HEK293T (cell line): ENCODE measurements around the gene UMODL1.

Source experiments
- FOXM1 ChIP-seq: fragments of 450-650 bp; IDR thresholded peaks from 2 replicates; pipeline ENCODE4 v1.6.1; 2017; ENCODE audit warnings: mild to moderate bottlenecking, borderline replicate concordance
- L3MBTL2 ChIP-seq: fragments of 450-650 bp; conservative IDR thresholded peaks from 2 replicates; pipeline ENCODE4 v1.6.1; 2016; ENCODE audit warnings: mild to moderate bottlenecking
- SP1 ChIP-seq: fragments of 450-650 bp; IDR thresholded peaks from 2 replicates; pipeline ENCODE4 v1.6.1; 2017
- SUZ12 ChIP-seq: fragments of 450-650 bp; IDR thresholded peaks from 2 replicates; pipeline ENCODE4 v1.6.1; 2016; ENCODE audit warnings: mild to moderate bottlenecking

- TF ChIP-seq SUZ12, result no peak
- TF ChIP-seq SP1, result no peak
- no peak for TF ChIP-seq FOXM1
- no peak for TF ChIP-seq L3MBTL2
Observed at GRCh38 chr21:42069327-42069726, 1.8 kb upstream of the UMODL1 start.
